H1 (cell line): ENCODE data around the gene LMX1A.

Source experiments
- CHD2 ChIP-seq: IDR thresholded peaks from 2 replicates; pipeline ENCODE4 v1.6.1; 2012; ENCODE audit warnings: low read length, improper control_type of control experiment
- EP300 ChIP-seq, 2 experiments: IDR thresholded peaks; 1 replicate in 1 of 2; 2 replicates in 1 of 2; pipeline ENCODE4 v1.6.1; 2011 to 2012; ENCODE audit warnings: low read depth in 2 of 2, low read length in 2 of 2, mild to moderate bottlenecking in 2 of 2, borderline replicate concordance in 1 of 2, inconsistent platforms in 1 of 2, moderate library complexity in 1 of 2
- GABPA ChIP-seq: IDR thresholded peaks from 2 replicates; pipeline ENCODE4 v1.6.1; 2011; ENCODE audit warnings: mild to moderate bottlenecking, low read length, moderate library complexity, borderline replicate concordance; ENCODE audit not compliant: insufficient read depth
- HDAC2 ChIP-seq, 2 experiments: fragments of 300-600 bp in 1 of 2; sonication (generic) in 1 of 2; IDR thresholded peaks; 2 replicates each; pipeline ENCODE4 v1.6.1; 2011 to 2012; ENCODE audit warnings: low read depth in 2 of 2, low read length in 2 of 2, mild to moderate bottlenecking in 2 of 2, moderate library complexity in 2 of 2, borderline replicate concordance in 1 of 2, inconsistent platforms in 1 of 2
- POLR2A ChIP-seq, 2 experiments: IDR thresholded peaks; 1 replicate in 1 of 2; 2 replicates in 1 of 2; pipeline ENCODE4 v1.6.1; 2011; ENCODE audit warnings: low read depth in 2 of 2, low read length in 2 of 2, mild to moderate bottlenecking in 2 of 2; ENCODE audit errors: control extremely low read depth in 1 of 2
- SUZ12 ChIP-seq: fragments of 200-600 bp; sonication (generic); IDR thresholded peaks from 2 replicates; pipeline ENCODE4 v1.6.1; 2012; ENCODE audit warnings: mild to moderate bottlenecking, inconsistent platforms, low read length, moderate library complexity, mixed read lengths
- ZNF274 ChIP-seq: IDR thresholded peaks from 2 replicates; pipeline ENCODE4 v1.7.0; 2012; ENCODE audit warnings: low read length, borderline replicate concordance; ENCODE audit errors: extremely low read depth
- TF ChIP-seq, protein P1 (sequence below), 3 experiments: IDR thresholded peaks; 1 replicate in 2 of 3; 2 replicates in 1 of 3; pipeline versions ENCODE4 v1.5.1 to v1.6.1; 2011; ENCODE audit warnings: low read length in 3 of 3, mild to moderate bottlenecking in 3 of 3, inconsistent platforms in 2 of 3, low read depth in 1 of 3, moderate library complexity in 1 of 3; ENCODE audit not compliant: insufficient read depth in 1 of 3; ENCODE audit errors: control extremely low read depth in 1 of 3

DNA sequence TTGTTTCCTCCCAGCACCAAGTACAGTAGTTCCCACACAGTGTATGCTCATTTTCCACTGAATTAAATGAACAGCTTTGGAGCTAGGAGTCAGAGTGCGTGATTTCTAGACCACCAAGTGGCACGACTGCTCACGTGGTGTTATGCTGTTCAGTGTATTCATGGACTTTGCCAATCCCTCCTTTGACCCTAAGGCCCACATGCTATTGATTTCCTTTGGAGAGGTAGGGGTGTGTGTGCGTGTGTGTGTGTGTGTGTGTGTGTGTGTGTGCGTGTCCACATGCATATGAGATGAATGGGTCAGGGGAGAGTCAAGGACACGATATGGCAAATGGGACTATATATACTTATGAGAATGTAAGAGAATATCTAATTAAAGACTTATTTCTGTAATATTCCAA is 177.2 kb downstream of the LMX1A start:
- TF ChIP-seq SUZ12 = no peak
- TF ChIP-seq CHD2 = no peak
- TF ChIP-seq POLR2A (IDR thresholded peaks at IDR 0.05; ENCODE audit: control extremely low read depth in 1 of 2, low read depth in 2 of 2, low read length in 2 of 2) = no peak
- TF ChIP-seq, protein P1, sequence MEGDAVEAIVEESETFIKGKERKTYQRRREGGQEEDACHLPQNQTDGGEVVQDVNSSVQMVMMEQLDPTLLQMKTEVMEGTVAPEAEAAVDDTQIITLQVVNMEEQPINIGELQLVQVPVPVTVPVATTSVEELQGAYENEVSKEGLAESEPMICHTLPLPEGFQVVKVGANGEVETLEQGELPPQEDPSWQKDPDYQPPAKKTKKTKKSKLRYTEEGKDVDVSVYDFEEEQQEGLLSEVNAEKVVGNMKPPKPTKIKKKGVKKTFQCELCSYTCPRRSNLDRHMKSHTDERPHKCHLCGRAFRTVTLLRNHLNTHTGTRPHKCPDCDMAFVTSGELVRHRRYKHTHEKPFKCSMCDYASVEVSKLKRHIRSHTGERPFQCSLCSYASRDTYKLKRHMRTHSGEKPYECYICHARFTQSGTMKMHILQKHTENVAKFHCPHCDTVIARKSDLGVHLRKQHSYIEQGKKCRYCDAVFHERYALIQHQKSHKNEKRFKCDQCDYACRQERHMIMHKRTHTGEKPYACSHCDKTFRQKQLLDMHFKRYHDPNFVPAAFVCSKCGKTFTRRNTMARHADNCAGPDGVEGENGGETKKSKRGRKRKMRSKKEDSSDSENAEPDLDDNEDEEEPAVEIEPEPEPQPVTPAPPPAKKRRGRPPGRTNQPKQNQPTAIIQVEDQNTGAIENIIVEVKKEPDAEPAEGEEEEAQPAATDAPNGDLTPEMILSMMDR (IDR thresholded peaks at IDR 0.05; ENCODE audit: control extremely low read depth in 1 of 3, insufficient read depth in 1 of 3, low read depth in 1 of 3, low read length in 3 of 3) = no peak
- TF ChIP-seq GABPA = no peak
- TF ChIP-seq ZNF274 = no peak
- no peak for TF ChIP-seq EP300 (IDR thresholded peaks at IDR 0.05; ENCODE audit: borderline replicate concordance in 1 of 2, low read depth in 2 of 2, low read length in 2 of 2)
- no peak for TF ChIP-seq HDAC2 (IDR thresholded peaks at IDR 0.05; ENCODE audit: borderline replicate concordance in 1 of 2, low read depth in 2 of 2, low read length in 2 of 2)
